HG03571 (cell line): ENCODE data around the gene TOR4A.

Experiments
- ATAC-seq: cut with Tn5 transposase; IDR thresholded peaks from one replicate; pipeline ENCODE4 v1.9.1; 2021; ENCODE audit not compliant: unreplicated experiment

Gene TOR4A

GRCh38 chr9:137331929-137332328, 54.4 kb downstream of the TOR4A start:
- ATAC-seq, result no peak
